ENCODE results near the gene CGGBP1.

Gene CGGBP1

GRCh38 chr3:88010810-88011209 is 48.0 kb downstream of the CGGBP1 start:
- Histone ChIP-seq H3K27ac (ENCODE audit: low read depth, low read length, severe bottlenecking) (no peak overlapping the region), H3K4me3 (ENCODE audit: extremely low read depth, insufficient read depth, low read length, poor library complexity, severe bottlenecking) (no peak overlapping the region), H3K9me3 (ENCODE audit: control insufficient read depth, low read length) (no peaks in the 10 kb centered on the region), H3K36me3 (ENCODE audit: control insufficient read depth, insufficient read depth, low read length) (no peaks in the 10 kb centered on the region), H3K4me1 (ENCODE audit: control insufficient read depth, insufficient read depth, low read length, poor library complexity, severe bottlenecking) (no peaks in the 10 kb centered on the region)
- WGBS, 2 experiments (ENCODE audit: insufficient coverage in 2 of 2) = 96 to 100% methylated on average over 1 to 2 of the region's 5 CpGs

GRCh38 chr3:88009066-88009465 is 49.7 kb downstream of the CGGBP1 start:
- 100% methylated on average over 1 of the region's 2 CpGs; no CpG with 5 or more reads in 1 of the 2 experiments for WGBS, 2 experiments (ENCODE audit: insufficient coverage in 2 of 2)
- no peak overlapping the region for H3K27ac ChIP-seq (ENCODE audit: low read depth, low read length, severe bottlenecking)
- no peaks in the 10 kb centered on the region for H3K4me1 ChIP-seq (ENCODE audit: control insufficient read depth, insufficient read depth, low read length, poor library complexity, severe bottlenecking)
- H3K36me3 ChIP-seq (ENCODE audit: control insufficient read depth, insufficient read depth, low read length) = no peaks in the 10 kb centered on the region
- H3K9me3 ChIP-seq (ENCODE audit: control insufficient read depth, low read length) = no peaks in the 10 kb centered on the region
- no peak overlapping the region for H3K4me3 ChIP-seq (ENCODE audit: extremely low read depth, insufficient read depth, low read length, poor library complexity, severe bottlenecking)

GRCh38 chr3:88005066-88005465 is 53.7 kb downstream of the CGGBP1 start:
- no peaks in the 10 kb centered on the region for H3K9me3 ChIP-seq (ENCODE audit: control insufficient read depth, low read length)
- H3K4me1 ChIP-seq (ENCODE audit: control insufficient read depth, insufficient read depth, low read length, poor library complexity, severe bottlenecking) = no peaks in the 10 kb centered on the region
- no peak overlapping the region for H3K4me3 ChIP-seq (ENCODE audit: extremely low read depth, insufficient read depth, low read length, poor library complexity, severe bottlenecking)
- H3K36me3 ChIP-seq (ENCODE audit: control insufficient read depth, insufficient read depth, low read length) = no peaks in the 10 kb centered on the region
- H3K27ac ChIP-seq (ENCODE audit: low read depth, low read length, severe bottlenecking) = no peak overlapping the region
- WGBS, 2 experiments (ENCODE audit: insufficient coverage in 2 of 2) = no CpG with 5 or more reads among the region's 2 CpGs

GRCh38 chr3:88003115-88003755 is 55.6 kb downstream of the CGGBP1 start:
- WGBS, 2 experiments (ENCODE audit: insufficient coverage in 2 of 2) = 44% methylated on average over 1 to 3 of the region's 6 CpGs
- no peaks in the 10 kb centered on the region for H3K36me3 ChIP-seq (ENCODE audit: control insufficient read depth, insufficient read depth, low read length)
- no peaks in the 10 kb centered on the region for H3K4me1 ChIP-seq (ENCODE audit: control insufficient read depth, insufficient read depth, low read length, poor library complexity, severe bottlenecking)
- H3K9me3 ChIP-seq (ENCODE audit: control insufficient read depth, low read length) = no peaks in the 10 kb centered on the region
- no peak overlapping the region for H3K27ac ChIP-seq (ENCODE audit: low read depth, low read length, severe bottlenecking)
- H3K4me3 ChIP-seq (ENCODE audit: extremely low read depth, insufficient read depth, low read length, poor library complexity, severe bottlenecking) = no peak overlapping the region

GRCh38 chr3:88002448-88002847 is 56.4 kb downstream of the CGGBP1 start:
- no peaks in the 10 kb centered on the region for H3K36me3 ChIP-seq (ENCODE audit: control insufficient read depth, insufficient read depth, low read length)
- no peak overlapping the region for H3K27ac ChIP-seq (ENCODE audit: low read depth, low read length, severe bottlenecking)
- H3K9me3 ChIP-seq (ENCODE audit: control insufficient read depth, low read length) = no peaks in the 10 kb centered on the region
- 86 to 100% methylated on average over 1 to 2 of the region's 3 CpGs for WGBS, 2 experiments (ENCODE audit: insufficient coverage in 2 of 2)
- H3K4me3 ChIP-seq (ENCODE audit: extremely low read depth, insufficient read depth, low read length, poor library complexity, severe bottlenecking) = no peak overlapping the region
- H3K4me1 ChIP-seq (ENCODE audit: control insufficient read depth, insufficient read depth, low read length, poor library complexity, severe bottlenecking) = no peaks in the 10 kb centered on the region

Data from mesodermal cell (in vitro differentiated cells).